ENCODE measurements around the gene DTX2. TPM values are rescaled to one million over a fixed set of nuclear protein-coding genes. Genes with fewer than 3 reads are reported as not detected.
"Not testable (repeated sequence)": the region's sequence is repeated elsewhere in the genome, so short reads cannot be mapped to it uniquely, and the experiment has no call there.

DTX2 gene
- total and polyA plus RNA-seq, 2 donors (not counting 1 experiment from before 2014, with no cell fraction given): 36.4 to 66.9 TPM

DNA sequence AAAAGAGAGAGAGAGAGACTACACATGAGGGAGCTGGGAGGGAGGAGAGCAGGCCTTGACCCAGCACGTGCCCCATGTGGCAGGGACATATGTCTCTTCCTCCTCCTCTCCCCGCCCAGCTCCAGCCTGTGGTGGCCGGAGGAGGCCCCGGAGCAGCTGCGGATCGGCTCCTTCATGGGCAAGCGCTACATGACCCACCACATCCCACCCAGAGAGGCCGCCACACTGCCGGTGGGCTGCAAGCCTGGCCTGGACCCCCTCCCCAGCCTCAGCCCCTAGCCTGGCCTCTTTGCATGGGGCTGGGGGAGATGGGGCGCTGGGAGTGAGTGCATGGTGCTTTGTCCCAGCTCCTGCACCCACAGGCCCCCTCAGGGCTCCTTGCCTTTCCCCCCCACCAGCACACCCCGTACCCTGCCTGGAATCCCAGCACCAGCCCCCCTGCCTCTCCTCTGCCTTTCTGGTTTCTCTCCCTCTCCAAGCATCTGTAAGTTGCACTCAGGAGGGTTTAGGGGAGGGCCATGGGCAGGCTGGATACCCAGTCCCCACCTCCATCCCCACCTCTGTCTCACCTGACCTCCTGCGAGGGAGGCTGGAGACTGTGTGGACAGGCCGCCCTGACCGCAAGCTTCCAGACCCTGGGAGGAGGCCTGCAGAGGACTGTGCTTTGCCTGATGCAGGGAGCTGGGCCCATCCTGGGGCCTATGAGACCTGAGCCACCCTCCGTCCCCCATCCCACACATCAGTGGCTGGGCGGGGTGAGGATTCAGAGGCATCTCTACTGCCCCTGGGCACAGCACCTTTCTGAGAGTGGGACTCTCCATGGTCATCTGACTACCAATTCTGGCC lies 53.6 kb downstream of the DTX2 start:
- Histone ChIP-seq H3K79me2 (ENCODE audit: control insufficient read depth, insufficient read depth, low read length) (no peaks in the 10 kb centered on the region), H3K27me3 (replicated peaks in 1 of 4; ENCODE audit: control extremely low read depth in 1 of 4, control insufficient read depth in 3 of 4, insufficient read depth in 4 of 4, low read length in 3 of 4) (peaks cover 0 to 4% (median 0%) of the 10 kb centered on the region in 4 experiments), H3K4me3 (ENCODE audit: control extremely low read depth in 1 of 5, extremely low read depth in 1 of 5, insufficient read depth in 1 of 5, low read depth in 2 of 5, low read length in 4 of 5) (no peak overlapping the region), H3K27ac (ENCODE audit: low read length in 2 of 2) (no peak overlapping the region), H4K20me1 (ENCODE audit: control insufficient read depth, insufficient read depth, low read length, poor library complexity, severe bottlenecking) (no peaks in the 10 kb centered on the region), H3K4me2 (replicated peaks; ENCODE audit: low read depth, low read length, poor library complexity, severe bottlenecking) (no peak overlapping the region), H3K36me3 (replicated peaks in 1 of 2; ENCODE audit: control extremely low read depth in 1 of 2, control insufficient read depth in 1 of 2, extremely low read depth in 1 of 2, insufficient read depth in 2 of 2, low read length in 1 of 2) (no peaks in the 10 kb centered on the region), H3K4me1 (ENCODE audit: control insufficient read depth in 2 of 2, insufficient read depth in 2 of 2, low read length in 2 of 2) (peaks cover 0 to 3% of the 10 kb centered on the region in 2 donors), H2AFZ (ENCODE audit: insufficient read depth, low read depth, low read length, poor library complexity, severe bottlenecking) (no peak overlapping the region), H3K9me3 (ENCODE audit: control extremely low read depth in 1 of 3, control insufficient read depth in 2 of 3, insufficient read depth in 1 of 3, low read length in 2 of 3) (no peaks in the 10 kb centered on the region), H3K9ac (ENCODE audit: low read length) (no peak overlapping the region)
- 90% methylated on average over 2 of the region's 16 CpGs for WGBS (ENCODE audit: insufficient coverage)
- ATAC-seq (ENCODE audit: low read depth) (no peak), DNase-seq (peak; percentile 4)
- H3K4me3 Mint-ChIP-seq: no peak overlapping the region
- H3K9me3 Mint-ChIP-seq (ENCODE audit: insufficient read depth): no peaks in the 10 kb centered on the region
- H3K27me3 Mint-ChIP-seq: no peaks in the 10 kb centered on the region
- ChIA-PET POLR2A (no interaction called here), CTCF (no interaction called here)
- no peaks in the 10 kb centered on the region for H3K4me1 Mint-ChIP-seq
- intact Hi-C loops (cut with micrococcal nuclease): no loop called here
- TF ChIP-seq EZH2 (IDR thresholded peaks at IDR 0.05; ENCODE audit: borderline replicate concordance, insufficient read depth, low read depth, low read length, poor library complexity, severe bottlenecking): no peak
- TF ChIP-seq, protein P1, sequence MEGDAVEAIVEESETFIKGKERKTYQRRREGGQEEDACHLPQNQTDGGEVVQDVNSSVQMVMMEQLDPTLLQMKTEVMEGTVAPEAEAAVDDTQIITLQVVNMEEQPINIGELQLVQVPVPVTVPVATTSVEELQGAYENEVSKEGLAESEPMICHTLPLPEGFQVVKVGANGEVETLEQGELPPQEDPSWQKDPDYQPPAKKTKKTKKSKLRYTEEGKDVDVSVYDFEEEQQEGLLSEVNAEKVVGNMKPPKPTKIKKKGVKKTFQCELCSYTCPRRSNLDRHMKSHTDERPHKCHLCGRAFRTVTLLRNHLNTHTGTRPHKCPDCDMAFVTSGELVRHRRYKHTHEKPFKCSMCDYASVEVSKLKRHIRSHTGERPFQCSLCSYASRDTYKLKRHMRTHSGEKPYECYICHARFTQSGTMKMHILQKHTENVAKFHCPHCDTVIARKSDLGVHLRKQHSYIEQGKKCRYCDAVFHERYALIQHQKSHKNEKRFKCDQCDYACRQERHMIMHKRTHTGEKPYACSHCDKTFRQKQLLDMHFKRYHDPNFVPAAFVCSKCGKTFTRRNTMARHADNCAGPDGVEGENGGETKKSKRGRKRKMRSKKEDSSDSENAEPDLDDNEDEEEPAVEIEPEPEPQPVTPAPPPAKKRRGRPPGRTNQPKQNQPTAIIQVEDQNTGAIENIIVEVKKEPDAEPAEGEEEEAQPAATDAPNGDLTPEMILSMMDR (IDR thresholded peaks at IDR 0.05): no peak
- H3K27ac Mint-ChIP-seq: no peak overlapping the region

DNA sequence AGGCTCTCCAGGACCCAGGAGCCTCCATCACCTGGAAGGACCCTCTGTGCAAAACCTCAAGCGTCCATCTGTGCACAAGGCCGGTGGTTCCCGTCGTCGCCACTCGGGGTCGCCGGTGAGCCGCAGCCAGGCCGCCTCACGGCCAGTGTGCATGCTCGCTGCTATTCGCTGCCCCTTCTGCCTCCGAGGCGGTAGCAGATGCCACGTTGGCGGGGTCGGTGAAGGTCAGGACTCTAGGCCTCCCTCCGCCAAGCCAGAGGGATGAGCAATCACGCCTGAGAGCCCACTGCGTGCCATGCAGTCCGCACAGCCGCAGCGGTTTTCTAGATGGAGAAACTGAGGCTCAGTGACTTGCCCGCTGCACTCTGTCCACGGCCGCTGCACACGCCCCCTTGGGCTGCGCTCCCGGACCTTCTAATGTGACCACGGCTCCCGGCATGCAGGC lies 54.5 kb downstream of the DTX2 start:
- Histone ChIP-seq H3K27me3 (replicated peaks in 1 of 4; ENCODE audit: control extremely low read depth in 1 of 4, control insufficient read depth in 3 of 4, insufficient read depth in 4 of 4, low read length in 3 of 4) (peaks cover 0 to 4% (median 0%) of the 10 kb centered on the region in 4 experiments), H3K9me3 (ENCODE audit: control extremely low read depth in 1 of 3, control insufficient read depth in 2 of 3, insufficient read depth in 1 of 3, low read length in 2 of 3) (no peaks in the 10 kb centered on the region), H3K4me3 (ENCODE audit: control extremely low read depth in 1 of 5, extremely low read depth in 1 of 5, insufficient read depth in 1 of 5, low read depth in 2 of 5, low read length in 4 of 5) (no peak overlapping the region), H3K4me2 (replicated peaks; ENCODE audit: low read depth, low read length, poor library complexity, severe bottlenecking) (peak overlapping the region; percentile 42), H4K20me1 (ENCODE audit: control insufficient read depth, insufficient read depth, low read length, poor library complexity, severe bottlenecking) (no peaks in the 10 kb centered on the region), H3K79me2 (ENCODE audit: control insufficient read depth, insufficient read depth, low read length) (no peaks in the 10 kb centered on the region), H3K36me3 (replicated peaks in 1 of 2; ENCODE audit: control extremely low read depth in 1 of 2, control insufficient read depth in 1 of 2, extremely low read depth in 1 of 2, insufficient read depth in 2 of 2, low read length in 1 of 2) (no peaks in the 10 kb centered on the region), H3K9ac (ENCODE audit: low read length) (no peak overlapping the region), H3K27ac (ENCODE audit: low read length in 2 of 2) (no peak overlapping the region), H2AFZ (ENCODE audit: insufficient read depth, low read depth, low read length, poor library complexity, severe bottlenecking) (peak overlapping the region; percentile 42), H3K4me1 (ENCODE audit: control insufficient read depth in 2 of 2, insufficient read depth in 2 of 2, low read length in 2 of 2) (peaks cover 0 to 3% of the 10 kb centered on the region in 2 donors)
- POLR2A ChIA-PET: no interaction called here
- DNase-seq: peak; percentile 50
- no peaks in the 10 kb centered on the region for H3K9me3 Mint-ChIP-seq (ENCODE audit: insufficient read depth)
- H3K4me1 Mint-ChIP-seq: no peaks in the 10 kb centered on the region
- TF ChIP-seq, protein P1 (IDR thresholded peaks at IDR 0.05): no peak
- no peak for TF ChIP-seq EZH2 (IDR thresholded peaks at IDR 0.05; ENCODE audit: borderline replicate concordance, insufficient read depth, low read depth, low read length, poor library complexity, severe bottlenecking)
- 14% methylated on average over 32 of the region's 32 CpGs for WGBS (ENCODE audit: insufficient coverage)
- H3K4me3 Mint-ChIP-seq: no peak overlapping the region
- intact Hi-C loops (cut with micrococcal nuclease): no loop called here
- H3K27me3 Mint-ChIP-seq: no peaks in the 10 kb centered on the region
- no peak for ATAC-seq (ENCODE audit: low read depth)
- CTCF ChIA-PET: no interaction called here
- no peak overlapping the region for H3K27ac Mint-ChIP-seq

DNA sequence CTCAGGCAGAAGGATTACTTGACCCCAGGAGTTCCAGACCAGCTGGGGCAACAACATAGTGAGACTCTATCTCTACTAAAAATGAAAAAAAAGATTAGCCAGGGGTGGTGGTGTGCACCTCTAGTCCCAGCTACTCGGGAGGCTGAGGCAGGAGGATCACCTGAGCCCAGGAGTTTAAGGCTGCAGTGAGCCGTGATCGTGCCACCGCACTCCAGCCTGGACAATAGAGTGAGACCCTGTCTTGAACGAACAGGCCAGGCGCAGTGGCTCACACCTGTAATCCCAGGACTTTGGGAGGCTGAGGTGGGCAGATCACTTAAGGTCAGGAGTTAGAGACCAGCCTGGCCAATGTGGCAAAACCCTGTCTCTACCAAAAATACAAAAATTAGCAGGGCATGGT lies 55.4 kb downstream of the DTX2 start:
- H3K27ac Mint-ChIP-seq; intact Hi-C loops (cut with micrococcal nuclease): not testable (repeated sequence)

More for the DNA sequence above, 55.4 kb downstream of the DTX2 start:
- no CpG with 5 or more reads among the region's 6 CpGs for WGBS (ENCODE audit: insufficient coverage)
- H3K36me3 ChIP-seq (replicated peaks in 1 of 2; ENCODE audit: control extremely low read depth in 1 of 2, control insufficient read depth in 1 of 2, extremely low read depth in 1 of 2, insufficient read depth in 2 of 2, low read length in 1 of 2); ATAC-seq (ENCODE audit: low read depth); H3K4me1 Mint-ChIP-seq; H3K9ac ChIP-seq (ENCODE audit: low read length); H3K79me2 ChIP-seq (ENCODE audit: control insufficient read depth, insufficient read depth, low read length); H3K4me3 Mint-ChIP-seq; H3K27me3 Mint-ChIP-seq; H4K20me1 ChIP-seq (ENCODE audit: control insufficient read depth, insufficient read depth, low read length, poor library complexity, severe bottlenecking); H3K27ac ChIP-seq (ENCODE audit: low read length in 2 of 2); H3K4me3 ChIP-seq (ENCODE audit: control extremely low read depth in 1 of 5, extremely low read depth in 1 of 5, insufficient read depth in 1 of 5, low read depth in 2 of 5, low read length in 4 of 5); H3K9me3 Mint-ChIP-seq (ENCODE audit: insufficient read depth); H3K4me2 ChIP-seq (replicated peaks; ENCODE audit: low read depth, low read length, poor library complexity, severe bottlenecking); H3K27me3 ChIP-seq (replicated peaks in 1 of 4; ENCODE audit: control extremely low read depth in 1 of 4, control insufficient read depth in 3 of 4, insufficient read depth in 4 of 4, low read length in 3 of 4); H2AFZ ChIP-seq (ENCODE audit: insufficient read depth, low read depth, low read length, poor library complexity, severe bottlenecking); H3K4me1 ChIP-seq (ENCODE audit: control insufficient read depth in 2 of 2, insufficient read depth in 2 of 2, low read length in 2 of 2); H3K9me3 ChIP-seq (ENCODE audit: control extremely low read depth in 1 of 3, control insufficient read depth in 2 of 3, insufficient read depth in 1 of 3, low read length in 2 of 3); POLR2A ChIA-PET; CTCF ChIA-PET; DNase-seq: not testable (repeated sequence)

Measured in B cell (primary cell).